ENCODE data around the gene CELF1.

GRCh38 chr11:47469361-47470179 is 83.4 kb downstream of the CELF1 start:
- TF ChIP-seq, protein P1, sequence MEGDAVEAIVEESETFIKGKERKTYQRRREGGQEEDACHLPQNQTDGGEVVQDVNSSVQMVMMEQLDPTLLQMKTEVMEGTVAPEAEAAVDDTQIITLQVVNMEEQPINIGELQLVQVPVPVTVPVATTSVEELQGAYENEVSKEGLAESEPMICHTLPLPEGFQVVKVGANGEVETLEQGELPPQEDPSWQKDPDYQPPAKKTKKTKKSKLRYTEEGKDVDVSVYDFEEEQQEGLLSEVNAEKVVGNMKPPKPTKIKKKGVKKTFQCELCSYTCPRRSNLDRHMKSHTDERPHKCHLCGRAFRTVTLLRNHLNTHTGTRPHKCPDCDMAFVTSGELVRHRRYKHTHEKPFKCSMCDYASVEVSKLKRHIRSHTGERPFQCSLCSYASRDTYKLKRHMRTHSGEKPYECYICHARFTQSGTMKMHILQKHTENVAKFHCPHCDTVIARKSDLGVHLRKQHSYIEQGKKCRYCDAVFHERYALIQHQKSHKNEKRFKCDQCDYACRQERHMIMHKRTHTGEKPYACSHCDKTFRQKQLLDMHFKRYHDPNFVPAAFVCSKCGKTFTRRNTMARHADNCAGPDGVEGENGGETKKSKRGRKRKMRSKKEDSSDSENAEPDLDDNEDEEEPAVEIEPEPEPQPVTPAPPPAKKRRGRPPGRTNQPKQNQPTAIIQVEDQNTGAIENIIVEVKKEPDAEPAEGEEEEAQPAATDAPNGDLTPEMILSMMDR (IDR thresholded peaks at IDR 0.05): no peak
- TF ChIP-seq EZH2 (IDR thresholded peaks at IDR 0.05; ENCODE audit: borderline replicate concordance, insufficient read depth, low read depth, low read length, poor library complexity, severe bottlenecking): no peak
